A549 (cell line): ENCODE data around the gene FBXL7.

Experiments
- EP300 ChIP-seq, 2 experiments: fragments of >200 bp; sonication (Bioruptor Twin); formaldehyde crosslinking; IDR thresholded peaks; 2 replicates in 1 of 2; 3 replicates in 1 of 2; pipeline ENCODE4 v1.6.1; 2016 to 2017
- HMGXB4 ChIP-seq: fragments of 250-450 bp; sonication (Bioruptor Pico); IDR thresholded peaks from 2 replicates; pipeline ENCODE4 v1.5.0; 2021; ENCODE audit warnings: mild to moderate bottlenecking, moderate library complexity, borderline replicate concordance
- HOXB5 ChIP-seq: fragments of 250-450 bp; sonication (Bioruptor Pico); IDR thresholded peaks from 2 replicates; pipeline ENCODE4 v1.5.0; 2020; ENCODE audit warnings: mild to moderate bottlenecking, moderate library complexity
- JUNB ChIP-seq: fragments of >200 bp; sonication (Bioruptor Twin); formaldehyde crosslinking; IDR thresholded peaks from 2 replicates; pipeline ENCODE4 v1.6.1; 2016
- KDM5A ChIP-seq: fragments of 200-600 bp; sonication (generic); IDR thresholded peaks from 2 replicates; pipeline ENCODE4 v1.6.1; 2016; ENCODE audit warnings: antibody characterized with exemption, mild to moderate bottlenecking
- PBX3 ChIP-seq: IDR thresholded peaks from 2 replicates; pipeline ENCODE4 v1.6.1; 2012
- POLR2A ChIP-seq: IDR thresholded peaks from 2 replicates; pipeline ENCODE4 v1.6.1; 2012; ENCODE audit warnings: mild to moderate bottlenecking, low read length
- SMC3 ChIP-seq: fragments of >200 bp; sonication (Bioruptor Twin); formaldehyde crosslinking; IDR thresholded peaks from 3 replicates; pipeline ENCODE4 v1.6.1; 2018; ENCODE audit warnings: inconsistent platforms
- ZC3H11A ChIP-seq: fragments of 450-650 bp; IDR thresholded peaks from 2 replicates; pipeline ENCODE4 v1.6.1; 2014; ENCODE audit warnings: antibody characterized with exemption, mild to moderate bottlenecking
- TF ChIP-seq, protein P1 (sequence below): fragments of >200 bp; sonication (Bioruptor Twin); formaldehyde crosslinking; IDR thresholded peaks from 3 replicates; pipeline ENCODE4 v1.5.1; 2016

- TF ChIP-seq PBX3: no peak
- TF ChIP-seq POLR2A: no peak
- no peak for TF ChIP-seq SMC3
- TF ChIP-seq, protein P1, sequence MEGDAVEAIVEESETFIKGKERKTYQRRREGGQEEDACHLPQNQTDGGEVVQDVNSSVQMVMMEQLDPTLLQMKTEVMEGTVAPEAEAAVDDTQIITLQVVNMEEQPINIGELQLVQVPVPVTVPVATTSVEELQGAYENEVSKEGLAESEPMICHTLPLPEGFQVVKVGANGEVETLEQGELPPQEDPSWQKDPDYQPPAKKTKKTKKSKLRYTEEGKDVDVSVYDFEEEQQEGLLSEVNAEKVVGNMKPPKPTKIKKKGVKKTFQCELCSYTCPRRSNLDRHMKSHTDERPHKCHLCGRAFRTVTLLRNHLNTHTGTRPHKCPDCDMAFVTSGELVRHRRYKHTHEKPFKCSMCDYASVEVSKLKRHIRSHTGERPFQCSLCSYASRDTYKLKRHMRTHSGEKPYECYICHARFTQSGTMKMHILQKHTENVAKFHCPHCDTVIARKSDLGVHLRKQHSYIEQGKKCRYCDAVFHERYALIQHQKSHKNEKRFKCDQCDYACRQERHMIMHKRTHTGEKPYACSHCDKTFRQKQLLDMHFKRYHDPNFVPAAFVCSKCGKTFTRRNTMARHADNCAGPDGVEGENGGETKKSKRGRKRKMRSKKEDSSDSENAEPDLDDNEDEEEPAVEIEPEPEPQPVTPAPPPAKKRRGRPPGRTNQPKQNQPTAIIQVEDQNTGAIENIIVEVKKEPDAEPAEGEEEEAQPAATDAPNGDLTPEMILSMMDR: no peak
- TF ChIP-seq HMGXB4: no peak
- no peak for TF ChIP-seq JUNB
- TF ChIP-seq ZC3H11A: no peak
- no peak for TF ChIP-seq HOXB5 (CRISPR knock-in tag)
- TF ChIP-seq KDM5A: no peak
- no peak for TF ChIP-seq EP300 (IDR thresholded peaks at IDR 0.05)
Observed at GRCh38 chr5:15980835-15981234, 480.9 kb downstream of the FBXL7 start.
